Left lung (tissue), 10 donors: ENCODE data around the gene CHST13. TPM values are rescaled to one million over a fixed set of nuclear protein-coding genes. Genes with fewer than 3 reads are reported as not detected.

Experiments used
- ATAC-seq: fragments of 200-7000 bp; cut with Tn5 transposase; one replicate; pipeline ENCODE4 v1.9.1; 2020; ENCODE audit warnings: moderate library complexity
- DNase-seq, 4 donors: peaks; one replicate each; pipeline ENCODE4 v3.0.0-alpha.2; 2013 to 2020
- H3K27ac ChIP-seq, 2 donors: fragments of 200-600 bp; sonication (generic) in 1 of 2; one replicate each; pipeline versions ENCODE4 v1.5.0 to v1.8.0; 2020 to 2021
- H3K27me3 ChIP-seq, 2 donors: fragments of 200-600 bp; sonication (generic) in 1 of 2; one replicate each; pipeline versions ENCODE4 v1.5.0 to v1.8.0; 2020 to 2021
- H3K36me3 ChIP-seq, 2 donors: fragments of 200-600 bp; sonication (generic) in 1 of 2; one replicate each; pipeline versions ENCODE4 v1.5.0 to v1.8.0; 2020 to 2021
- H3K4me1 ChIP-seq, 2 donors: fragments of 200-600 bp; one replicate each; pipeline ENCODE4 v1.8.0; 2021
- H3K4me3 ChIP-seq, 2 donors: fragments of 200-600 bp; sonication (generic) in 1 of 2; one replicate each; pipeline versions ENCODE4 v1.5.0 to v1.8.0; 2020 to 2021; ENCODE audit warnings: mild to moderate bottlenecking in 1 of 2
- H3K9me3 ChIP-seq, 2 donors: fragments of 200-600 bp; sonication (generic) in 1 of 2; one replicate each; pipeline versions ENCODE4 v1.5.0 to v1.8.0; 2020 to 2021
- CTCF ChIP-seq, 2 donors: fragments of 200-600 bp; sonication (generic) in 1 of 2; IDR thresholded peaks; one replicate each; pipeline versions ENCODE4 v1.5.0 to v1.8.0; 2021; ENCODE audit warnings: antibody characterized with exemption in 2 of 2
- intact Hi-C, 2 donors: fragments of 100-400 bp; cut with DNase I; formaldehyde crosslinking; loops; one replicate each; pipeline versions ENCODE4 v1.11.2 to v1.14.2; 2022
- polyA plus RNA-seq, 6 donors: library from polyadenylated mRNA; unstranded; fragments of 120-200 nt; gene quantifications; one replicate each; pipeline ENCODE4 v1.2.1, GENCODE V29; 2013; ENCODE audit not compliant: insufficient read length in 6 of 6
- total RNA-seq, 2 donors: library from RNA; stranded (reverse); fragmentation: NEBNext Ultra II Directional; extraction: Animal tissue kit (Norgen Biotek cat#: 25700); gene quantifications; one replicate each; pipeline ENCODE4 v1.2.1, GENCODE V29; 2021
- donor health status: DM: no; HTN: yes; CAD: no.
- donor health status: DM: no; HTN: no; CAD: no.

The CHST13 gene
- total and polyA plus RNA-seq, 8 donors = 0.11 to 3.0 (median 0.24) TPM

GRCh38 chr3:126546013-126546412 lies 22.1 kb downstream of the CHST13 start:
- TF ChIP-seq CTCF (IDR thresholded peaks at IDR 0.05) = no peak
- Histone ChIP-seq H3K36me3 (no peaks in the 10 kb centered on the region), H3K27ac (no peak overlapping the region), H3K9me3 (no peaks in the 10 kb centered on the region), H3K27me3 (peaks cover 12 to 24% of the 10 kb centered on the region in 2 donors), H3K4me3 (no peak overlapping the region), H3K4me1 (peaks cover 0 to 4% of the 10 kb centered on the region in 2 donors)
- intact Hi-C loops = no loop called here
- DNase-seq (peak in 2 of 4 donors; percentile 19 to 20), ATAC-seq (no peak)

- Histone ChIP-seq H3K36me3 (no peaks in the 10 kb centered on the region), H3K27me3 (peaks cover 5 to 18% of the 10 kb centered on the region in 2 donors), H3K4me1 (no peaks in the 10 kb centered on the region), H3K9me3 (no peaks in the 10 kb centered on the region), H3K4me3 (no peak overlapping the region), H3K27ac (no peak overlapping the region)
- ATAC-seq (no peak), DNase-seq (peak in 1 of 4 donors; percentile 4)
- no peak for TF ChIP-seq CTCF (IDR thresholded peaks at IDR 0.05)
- intact Hi-C loops = no loop called here
Measured at GRCh38 chr3:126546549-126547239, 22.7 kb downstream of the CHST13 start.

- ATAC-seq = no peak
- intact Hi-C loops = no loop called here
- Histone ChIP-seq H3K4me1 (no peaks in the 10 kb centered on the region), H3K27me3 (peaks cover 0 to 7% of the 10 kb centered on the region in 2 donors), H3K4me3 (no peak overlapping the region), H3K36me3 (no peaks in the 10 kb centered on the region), H3K27ac (no peak overlapping the region), H3K9me3 (no peaks in the 10 kb centered on the region)
- no peak for TF ChIP-seq CTCF (IDR thresholded peaks at IDR 0.05)
- peak in 1 of 4 donors; percentile 14 for DNase-seq
Measured at GRCh38 chr3:126547721-126548120, 23.8 kb downstream of the CHST13 start.

- peak in 2 of 4 donors; percentile 13 to 37 for DNase-seq
- no peak for TF ChIP-seq CTCF (IDR thresholded peaks at IDR 0.05)
- Histone ChIP-seq H3K4me1 (no peaks in the 10 kb centered on the region), H3K27ac (no peak overlapping the region), H3K9me3 (no peaks in the 10 kb centered on the region), H3K36me3 (no peaks in the 10 kb centered on the region), H3K4me3 (no peak overlapping the region), H3K27me3 (no peaks in the 10 kb centered on the region)
- intact Hi-C loops = no loop called here
- no peak for ATAC-seq
Measured at GRCh38 chr3:126548556-126549466, 24.9 kb downstream of the CHST13 start.
